ENCODE data around the gene ARHGEF11. TPM values are rescaled to one million over a fixed set of nuclear protein-coding genes. Genes with fewer than 3 reads are reported as not detected.

The ARHGEF11 gene
- total RNA-seq, 2 donors from 2014 or later = 35.2 to 43.3 TPM

- intact Hi-C loops (cut with DNase I) = no loop called here
- H3K27ac ChIP-seq = no peak overlapping the region
- H3K9ac ChIP-seq (ENCODE audit: low read depth in 2 of 2, low read length in 2 of 2) = no peak overlapping the region
- H3K9me3 ChIP-seq = no peaks in the 10 kb centered on the region
- H3K4me3 ChIP-seq = no peak overlapping the region
- TF ChIP-seq CTCF (IDR thresholded peaks at IDR 0.05) = no peak
- DNase-seq = no peak
- H3K27me3 ChIP-seq = no peaks in the 10 kb centered on the region
- H3K36me3 ChIP-seq = peaks cover 12% of the 10 kb centered on the region
- no peaks in the 10 kb centered on the region for H3K4me1 ChIP-seq
These were observed 105.7 kb downstream of the ARHGEF11 start for GRCh38 chr1:156939786-156940334.

- TF ChIP-seq CTCF (IDR thresholded peaks at IDR 0.05) = no peak
- H3K36me3 ChIP-seq = peaks cover 10% of the 10 kb centered on the region
- H3K9me3 ChIP-seq = no peaks in the 10 kb centered on the region
- no peaks in the 10 kb centered on the region for H3K27me3 ChIP-seq
- intact Hi-C loops (cut with DNase I) = no loop called here
- H3K4me3 ChIP-seq = no peak overlapping the region
- no peak overlapping the region for H3K27ac ChIP-seq
- H3K9ac ChIP-seq (ENCODE audit: low read depth in 2 of 2, low read length in 2 of 2) = peak overlapping the region in 1 of 2 donors; percentile 12
- no peak for DNase-seq
- H3K4me1 ChIP-seq = no peaks in the 10 kb centered on the region
These were observed 106.7 kb downstream of the ARHGEF11 start for GRCh38 chr1:156938813-156939212.

GRCh38 chr1:156937883-156938282, 107.7 kb downstream of the ARHGEF11 start:
- intact Hi-C loops (cut with DNase I) = no loop called here
- no peak for TF ChIP-seq CTCF (IDR thresholded peaks at IDR 0.05)
- peaks cover 10% of the 10 kb centered on the region for H3K36me3 ChIP-seq
- no peak overlapping the region for H3K4me3 ChIP-seq
- no peaks in the 10 kb centered on the region for H3K9me3 ChIP-seq
- H3K9ac ChIP-seq (ENCODE audit: low read depth in 2 of 2, low read length in 2 of 2) = no peak overlapping the region
- H3K27me3 ChIP-seq = no peaks in the 10 kb centered on the region
- DNase-seq = no peak
- H3K27ac ChIP-seq = no peak overlapping the region
- H3K4me1 ChIP-seq = no peaks in the 10 kb centered on the region

GRCh38 chr1:156936721-156937220, 108.8 kb downstream of the ARHGEF11 start:
- Histone ChIP-seq H3K27me3 (no peaks in the 10 kb centered on the region), H3K36me3 (peaks cover 4% of the 10 kb centered on the region), H3K9ac (ENCODE audit: low read depth in 2 of 2, low read length in 2 of 2) (no peak overlapping the region), H3K27ac (no peak overlapping the region), H3K9me3 (no peaks in the 10 kb centered on the region), H3K4me1 (no peaks in the 10 kb centered on the region), H3K4me3 (no peak overlapping the region)
- DNase-seq = no peak
- no peak for TF ChIP-seq CTCF (IDR thresholded peaks at IDR 0.05)
- intact Hi-C loops (cut with DNase I) = no loop called here

- Histone ChIP-seq H3K9me3 (no peaks in the 10 kb centered on the region), H3K27me3 (no peaks in the 10 kb centered on the region), H3K36me3 (peaks cover 4% of the 10 kb centered on the region), H3K4me3 (no peak overlapping the region), H3K27ac (no peak overlapping the region), H3K4me1 (no peaks in the 10 kb centered on the region), H3K9ac (ENCODE audit: low read depth in 2 of 2, low read length in 2 of 2) (no peak overlapping the region)
- intact Hi-C loops (cut with DNase I) = no loop called here
- no peak for DNase-seq
- TF ChIP-seq CTCF (IDR thresholded peaks at IDR 0.05) = no peak
These were observed 109.4 kb downstream of the ARHGEF11 start for GRCh38 chr1:156936191-156936590.

All from colonic mucosa (tissue), 4 donors.